HG02885 (cell line): ENCODE measurements around the gene XRCC1.

Experiments
- ATAC-seq: cut with Tn5 transposase; IDR thresholded peaks from one replicate; pipeline ENCODE4 v1.9.1; 2021; ENCODE audit warnings: mild to moderate bottlenecking; ENCODE audit not compliant: unreplicated experiment, poor library complexity

XRCC1 gene, protein sequence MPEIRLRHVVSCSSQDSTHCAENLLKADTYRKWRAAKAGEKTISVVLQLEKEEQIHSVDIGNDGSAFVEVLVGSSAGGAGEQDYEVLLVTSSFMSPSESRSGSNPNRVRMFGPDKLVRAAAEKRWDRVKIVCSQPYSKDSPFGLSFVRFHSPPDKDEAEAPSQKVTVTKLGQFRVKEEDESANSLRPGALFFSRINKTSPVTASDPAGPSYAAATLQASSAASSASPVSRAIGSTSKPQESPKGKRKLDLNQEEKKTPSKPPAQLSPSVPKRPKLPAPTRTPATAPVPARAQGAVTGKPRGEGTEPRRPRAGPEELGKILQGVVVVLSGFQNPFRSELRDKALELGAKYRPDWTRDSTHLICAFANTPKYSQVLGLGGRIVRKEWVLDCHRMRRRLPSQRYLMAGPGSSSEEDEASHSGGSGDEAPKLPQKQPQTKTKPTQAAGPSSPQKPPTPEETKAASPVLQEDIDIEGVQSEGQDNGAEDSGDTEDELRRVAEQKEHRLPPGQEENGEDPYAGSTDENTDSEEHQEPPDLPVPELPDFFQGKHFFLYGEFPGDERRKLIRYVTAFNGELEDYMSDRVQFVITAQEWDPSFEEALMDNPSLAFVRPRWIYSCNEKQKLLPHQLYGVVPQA

DNA sequence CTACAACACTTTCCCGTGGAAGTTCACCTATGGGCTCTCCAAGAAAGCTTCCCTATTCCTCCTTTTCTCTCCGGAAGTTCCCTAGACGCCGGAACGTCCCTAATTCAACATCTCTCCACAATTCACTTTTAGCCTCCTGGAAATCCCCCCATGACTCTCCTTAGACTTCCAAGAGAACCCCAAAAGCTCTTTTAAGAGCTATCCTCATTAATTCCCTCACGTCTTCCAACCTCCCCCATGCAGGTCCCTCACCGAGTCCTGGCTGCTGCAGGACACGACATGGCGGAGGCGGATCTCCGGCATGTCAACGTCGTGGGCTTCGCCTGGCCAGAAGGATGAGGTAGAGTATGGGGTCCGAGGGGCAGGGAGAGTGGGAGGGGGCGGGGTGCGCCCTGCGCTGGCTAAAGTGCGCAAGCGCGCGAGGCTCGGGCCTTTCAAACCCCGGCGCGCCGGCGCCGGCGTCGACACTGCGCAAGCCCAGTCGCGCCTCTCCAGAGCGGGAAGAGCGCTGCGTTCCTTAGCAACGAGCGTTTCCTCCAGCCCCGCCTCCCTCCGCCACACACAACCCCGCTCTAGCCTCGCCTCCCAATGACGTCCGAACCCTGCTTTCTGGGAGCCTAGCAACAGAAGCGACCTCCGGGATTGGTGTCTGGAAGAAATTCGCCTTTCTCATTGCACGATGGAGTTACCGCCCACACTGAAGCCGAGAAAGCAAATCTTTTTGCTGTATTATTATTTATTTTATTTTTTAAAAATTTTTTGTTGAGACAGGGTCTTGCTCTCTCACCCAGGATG lies at the start of gene XRCC1, which contains the start of gene PINLYP:
Gene XRCC1, minus strand, starts transcription at position 372 of the 795 bp plus-strand sequence. Its CDS starts 69 bp downstream, at position 303.
Gene PINLYP, plus strand, starts transcription at position 646 of the 795 bp plus-strand sequence. CDS start 1,391 bp downstream, outside the sequence.
- peak; percentile 97 for ATAC-seq

DNA sequence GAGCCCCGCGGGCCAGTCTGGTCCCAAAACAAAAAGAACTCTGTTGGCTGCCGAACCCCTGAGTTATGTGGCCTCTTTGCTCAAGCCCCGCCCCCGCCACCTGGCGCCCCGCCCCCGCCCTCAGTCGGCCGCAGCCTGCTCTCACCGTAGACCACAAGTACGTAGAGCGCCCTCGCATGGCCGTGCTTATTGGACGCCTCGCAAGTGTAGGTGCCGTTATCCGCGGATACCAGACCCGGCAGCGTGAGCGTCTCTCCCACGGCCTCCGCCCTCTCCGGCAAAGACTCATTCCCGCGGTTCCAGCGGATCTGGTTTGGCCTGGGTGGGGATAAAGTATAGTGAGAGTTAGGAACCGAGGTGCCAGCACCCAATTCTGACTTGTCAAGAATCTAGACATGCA lies 49.6 kb upstream of the XRCC1 start:
- ATAC-seq, result no peak

DNA sequence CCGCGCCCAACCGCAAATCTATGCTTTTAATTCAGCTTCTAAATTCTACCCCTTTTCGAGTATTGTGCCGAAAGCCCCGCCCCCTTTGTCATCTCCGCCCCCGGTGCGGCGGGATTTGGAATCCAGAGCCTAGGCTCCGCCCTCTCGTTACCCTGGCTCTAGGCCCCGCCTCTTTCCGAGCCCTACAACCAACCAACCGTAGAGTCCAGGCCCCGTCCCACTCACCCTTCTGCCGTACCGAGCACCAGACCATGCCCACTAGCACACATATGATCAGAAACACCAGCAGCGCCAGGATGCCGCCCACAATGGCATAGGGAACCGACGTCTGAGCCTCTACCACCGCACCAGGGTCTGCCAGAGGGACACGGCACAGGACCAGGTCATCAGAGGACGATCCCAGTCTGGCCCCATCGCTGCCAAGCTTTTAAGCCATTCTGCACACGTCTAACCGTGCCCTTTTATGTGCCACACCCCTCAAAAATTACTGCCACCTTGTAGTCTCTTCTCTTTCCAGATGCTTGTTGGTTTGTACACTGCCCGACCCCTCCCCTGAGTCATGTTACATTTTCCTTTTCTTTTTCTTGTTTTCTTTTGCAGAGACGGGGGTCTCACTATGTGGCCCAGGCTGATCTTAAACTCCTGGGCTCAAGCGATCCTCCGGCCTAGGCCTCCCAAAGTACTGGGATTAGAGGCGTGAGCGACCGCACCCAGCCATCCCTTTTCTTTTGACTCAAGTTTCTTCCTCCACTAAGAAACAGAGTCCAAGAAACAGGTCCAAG lies 48.8 kb upstream of the XRCC1 start:
- ATAC-seq, result no peak

DNA sequence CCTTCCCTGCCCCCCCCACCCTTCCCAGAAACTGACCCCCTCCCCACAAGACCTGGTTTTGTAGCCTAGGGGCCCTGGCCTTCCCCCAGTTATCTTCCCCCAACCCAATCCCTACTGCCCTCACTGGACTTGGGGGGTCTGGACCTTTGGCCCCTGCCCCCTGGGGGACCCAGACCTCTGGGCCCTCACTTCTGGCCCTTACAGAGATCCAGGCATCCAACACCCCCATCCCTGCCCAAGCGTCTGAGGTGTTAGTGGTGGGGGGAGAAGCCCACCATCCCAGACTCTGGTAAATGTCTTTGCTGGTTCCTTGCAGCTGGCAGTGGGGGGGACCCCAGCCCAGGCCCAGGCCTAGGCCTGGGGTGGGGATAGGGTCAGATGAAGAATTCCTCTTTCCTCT lies 47.6 kb upstream of the XRCC1 start:
- no peak for ATAC-seq

- no peak for ATAC-seq
These were observed 46.7 kb upstream of the XRCC1 start for GRCh38 chr19:43622070-43622469.

DNA sequence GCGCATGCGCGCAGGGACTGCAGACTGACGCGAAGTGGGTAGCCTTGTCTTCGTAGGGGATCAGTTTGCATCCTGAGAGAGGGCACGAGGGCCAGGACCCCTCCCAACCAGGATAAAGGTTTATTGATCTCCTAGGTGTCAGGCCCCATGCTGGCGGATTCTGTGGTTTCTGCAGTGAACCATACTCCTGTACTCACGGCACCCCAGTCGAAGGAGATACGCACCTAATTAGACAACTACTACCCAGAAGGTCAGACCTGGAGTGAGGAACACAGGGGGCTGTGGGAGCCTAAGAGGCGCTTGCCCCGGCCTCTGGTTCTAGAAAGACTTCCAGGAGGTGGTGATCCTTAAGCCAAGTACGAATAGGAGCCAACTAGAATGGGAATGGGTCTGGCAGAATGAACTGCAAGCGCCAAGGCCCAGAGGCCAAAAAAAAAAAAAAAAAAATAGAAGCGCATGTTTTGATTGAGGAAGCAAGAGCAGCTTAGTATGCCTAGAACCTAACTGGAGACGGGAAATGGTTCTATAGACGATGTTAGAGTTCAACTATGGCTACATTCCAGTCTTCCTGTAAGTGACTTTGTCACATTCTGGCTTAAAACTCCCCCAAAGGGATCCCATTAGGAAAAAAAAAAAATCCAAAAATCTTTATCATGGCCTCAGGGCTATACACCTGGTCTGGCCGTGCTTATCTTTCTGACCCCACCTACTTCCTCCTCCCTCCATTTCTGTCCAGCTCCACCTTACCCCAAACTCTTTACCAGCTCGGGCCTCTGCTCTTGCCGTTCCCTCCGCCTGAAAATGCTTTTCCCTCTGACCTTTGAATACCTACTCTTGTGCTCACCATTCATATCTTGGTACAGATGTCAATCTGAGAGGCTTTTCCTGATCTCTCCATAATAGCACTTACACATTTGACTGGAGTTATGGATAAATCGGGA lies 45.0 kb upstream of the XRCC1 start:
- no peak for ATAC-seq

- peak; percentile 82 for ATAC-seq
These were observed 44.1 kb upstream of the XRCC1 start, which contains the start of gene ZNF428 for GRCh38 chr19:43619262-43620060. Gene ZNF428 (minus strand): TSS chr19:43619629. CDS start chr19:43614304, 5,325 bp downstream.

- peak; percentile 39 for ATAC-seq
These were observed 43.6 kb upstream of the XRCC1 start for GRCh38 chr19:43618921-43619261.

DNA sequence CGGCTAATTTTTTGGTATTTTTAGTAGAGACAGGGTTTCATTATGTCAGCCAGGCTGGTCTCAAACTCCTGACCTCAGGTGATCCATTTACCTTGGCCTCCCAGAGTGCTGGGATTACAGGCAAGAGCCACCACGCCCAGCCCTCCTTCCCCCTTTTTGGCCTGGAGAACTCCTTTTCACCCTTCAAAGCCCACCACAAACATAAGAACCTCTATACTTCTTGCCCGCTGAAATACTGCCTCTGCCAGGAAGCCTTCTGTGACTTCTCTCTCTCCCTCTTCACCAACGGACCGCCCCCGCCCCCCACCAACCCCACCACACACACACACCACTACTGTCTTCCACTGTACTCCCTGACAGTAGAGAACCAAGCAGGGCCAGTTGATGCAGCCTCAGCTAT lies 41.6 kb upstream of the XRCC1 start:
- no peak for ATAC-seq

- no peak for ATAC-seq
These were observed 41.0 kb upstream of the XRCC1 start for GRCh38 chr19:43616306-43616705.

DNA sequence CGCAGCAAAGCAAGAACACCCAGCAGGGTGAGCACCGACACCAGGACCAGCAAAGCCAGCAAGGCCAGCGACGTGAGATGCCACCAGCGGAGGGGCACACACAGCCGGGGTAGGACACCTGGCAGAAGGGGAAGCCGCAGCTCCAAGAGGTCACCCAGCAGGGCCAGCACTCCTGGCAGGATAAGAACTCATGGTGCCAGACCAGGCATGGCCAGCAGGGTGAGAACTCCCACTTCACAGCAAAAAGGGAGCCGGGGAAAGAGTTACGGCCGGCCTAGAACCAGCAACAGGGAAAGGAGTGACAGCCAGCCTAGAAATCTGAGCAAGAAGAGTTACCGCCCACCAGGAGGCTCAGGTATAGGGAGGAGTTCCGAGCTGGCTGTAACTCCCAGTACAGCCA lies 37.0 kb upstream of the XRCC1 start:
- ATAC-seq, result no peak

DNA sequence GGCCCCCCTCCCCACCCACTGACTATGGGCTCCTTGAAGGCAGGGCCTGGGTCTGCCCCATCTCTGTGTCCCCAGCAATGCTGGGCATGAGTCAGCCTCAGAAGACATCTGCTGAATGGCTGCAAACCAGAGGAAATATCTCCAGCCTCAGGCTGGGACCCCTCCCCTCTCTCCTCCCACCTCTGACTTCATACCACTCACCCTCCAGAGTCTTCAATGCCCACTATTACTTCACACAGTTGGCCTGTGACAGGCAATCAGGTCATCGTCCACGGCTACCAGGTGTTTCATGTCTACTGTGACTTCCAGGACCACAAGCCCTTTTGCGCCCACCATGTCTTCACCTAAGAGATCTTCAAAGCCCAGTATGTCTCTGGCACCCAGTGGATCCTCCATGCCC lies 36.5 kb upstream of the XRCC1 start, which contains the start of gene SRRM5:
Gene SRRM5, plus strand, starts transcription at position 301 of the 400 bp plus-strand sequence. Its CDS starts 34 bp downstream, at position 335.
- ATAC-seq, result no peak

- ATAC-seq, result no peak
These were observed 35.2 kb upstream of the XRCC1 start for GRCh38 chr19:43610493-43610892.

GRCh38 chr19:43609872-43610271 lies 34.5 kb upstream of the XRCC1 start:
- ATAC-seq, result no peak

- no peak for ATAC-seq
These were observed 32.2 kb upstream of the XRCC1 start for GRCh38 chr19:43607238-43608205.

DNA sequence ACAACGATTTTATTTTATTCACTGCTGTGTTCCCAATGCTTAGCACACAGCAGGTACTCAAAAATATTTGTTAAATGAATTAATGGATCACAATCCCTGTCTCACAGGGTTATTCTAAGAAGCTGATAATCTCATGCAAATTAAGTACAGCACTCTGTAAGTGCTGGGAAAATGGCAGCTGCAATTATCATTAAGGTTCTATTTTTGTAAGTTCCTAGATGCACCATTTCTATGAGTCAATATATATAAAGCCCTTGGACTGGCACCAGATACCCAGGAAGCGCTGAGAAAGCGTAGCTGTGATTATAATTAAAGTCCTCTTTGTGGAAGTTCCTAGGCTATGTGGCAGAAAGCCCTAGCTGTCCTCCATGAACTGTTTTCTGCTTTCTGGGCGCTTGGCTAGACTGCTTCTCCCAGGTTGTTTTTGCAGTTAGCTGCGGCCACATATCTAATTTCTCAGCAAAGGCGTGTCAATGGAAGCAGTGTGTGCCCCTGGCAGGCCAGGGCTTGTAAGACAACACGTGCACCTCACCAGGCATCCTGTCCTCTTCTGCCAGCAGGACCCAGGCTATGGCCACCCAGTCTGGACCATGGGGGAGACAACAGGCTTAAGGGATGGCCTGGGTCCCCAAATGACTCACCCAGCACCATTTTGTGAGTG lies 31.4 kb upstream of the XRCC1 start:
- no peak for ATAC-seq
